Prostate gland (tissue), 2 donors: ENCODE data around the gene NIPAL3.

Source experiments
- POLR2A ChIP-seq: fragments of 450-650 bp; IDR thresholded peaks from one replicate; pipeline ENCODE4 v1.6.1; 2016; ENCODE audit warnings: antibody characterized with exemption, mild to moderate bottlenecking
- POLR2AphosphoS5 ChIP-seq: sonication (generic); formaldehyde crosslinking; IDR thresholded peaks from one replicate; pipeline ENCODE4 v1.6.1; 2017; ENCODE audit warnings: antibody characterized with exemption
- TF ChIP-seq, protein P1 (sequence below), 4 experiments: fragments of 200-600 bp in 2 of 4; fragments of 450-650 bp in 2 of 4; sonication (generic) in 2 of 4; IDR thresholded peaks; 1 replicate in 3 of 4; 2 replicates in 1 of 4; pipeline ENCODE4 v1.5.1; 2016 to 2019; ENCODE audit warnings: antibody characterized with exemption in 4 of 4, mild to moderate bottlenecking in 2 of 4, moderate library complexity in 2 of 4

DNA sequence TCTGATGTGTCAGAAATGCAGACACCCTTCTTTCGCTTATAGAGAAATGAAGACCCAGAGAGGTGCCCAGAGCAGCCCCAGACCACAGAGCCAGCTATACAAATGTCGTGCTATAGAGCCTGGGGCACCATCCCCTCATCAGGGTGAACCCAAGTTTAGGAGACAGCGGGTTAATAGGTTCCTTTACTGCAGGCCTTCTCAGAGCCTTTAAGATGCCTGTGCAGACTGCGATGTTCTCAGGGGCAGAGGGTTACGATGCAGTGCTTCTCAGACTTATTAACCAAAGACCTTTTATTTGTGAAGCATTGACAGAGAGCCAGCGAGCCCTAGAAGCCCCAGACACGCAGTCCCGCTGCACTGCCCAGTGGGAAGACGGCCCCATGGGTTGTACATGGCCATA lies 48.9 kb upstream of the NIPAL3 start:
- TF ChIP-seq, protein P1, sequence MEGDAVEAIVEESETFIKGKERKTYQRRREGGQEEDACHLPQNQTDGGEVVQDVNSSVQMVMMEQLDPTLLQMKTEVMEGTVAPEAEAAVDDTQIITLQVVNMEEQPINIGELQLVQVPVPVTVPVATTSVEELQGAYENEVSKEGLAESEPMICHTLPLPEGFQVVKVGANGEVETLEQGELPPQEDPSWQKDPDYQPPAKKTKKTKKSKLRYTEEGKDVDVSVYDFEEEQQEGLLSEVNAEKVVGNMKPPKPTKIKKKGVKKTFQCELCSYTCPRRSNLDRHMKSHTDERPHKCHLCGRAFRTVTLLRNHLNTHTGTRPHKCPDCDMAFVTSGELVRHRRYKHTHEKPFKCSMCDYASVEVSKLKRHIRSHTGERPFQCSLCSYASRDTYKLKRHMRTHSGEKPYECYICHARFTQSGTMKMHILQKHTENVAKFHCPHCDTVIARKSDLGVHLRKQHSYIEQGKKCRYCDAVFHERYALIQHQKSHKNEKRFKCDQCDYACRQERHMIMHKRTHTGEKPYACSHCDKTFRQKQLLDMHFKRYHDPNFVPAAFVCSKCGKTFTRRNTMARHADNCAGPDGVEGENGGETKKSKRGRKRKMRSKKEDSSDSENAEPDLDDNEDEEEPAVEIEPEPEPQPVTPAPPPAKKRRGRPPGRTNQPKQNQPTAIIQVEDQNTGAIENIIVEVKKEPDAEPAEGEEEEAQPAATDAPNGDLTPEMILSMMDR (IDR thresholded peaks at IDR 0.05): no peak
- TF ChIP-seq POLR2A: no peak
- no peak for TF ChIP-seq POLR2AphosphoS5
